ENCODE results near the gene SEPHS1.

Gene SEPHS1

DNA sequence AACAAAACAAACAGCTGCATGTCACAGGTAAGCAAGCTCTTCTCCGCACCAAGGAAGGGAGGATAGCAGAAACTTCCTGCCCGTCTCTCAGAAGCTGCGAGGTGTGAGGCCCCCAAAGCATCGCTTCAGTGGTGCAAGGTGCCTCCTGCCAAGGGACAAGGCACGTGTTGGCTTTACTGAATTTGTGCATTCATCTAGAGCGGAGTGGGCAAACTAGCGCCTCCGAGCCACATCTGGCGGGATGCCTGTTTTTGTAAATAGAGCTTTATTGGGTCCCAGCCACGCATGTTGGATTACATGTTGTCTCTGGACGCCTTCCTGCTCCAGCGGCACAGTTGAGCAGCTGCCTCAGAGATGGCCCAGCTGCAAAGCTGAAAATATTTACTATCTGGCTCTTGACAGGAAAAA is 75.9 kb downstream of the SEPHS1 start:
- Histone ChIP-seq H3K4me3 (ENCODE audit: low read depth, low read length) (no peak overlapping the region; the same call in 1 of the 2 replicates), H3K36me3 (no peaks in the 10 kb centered on the region), H3K27me3 (ENCODE audit: insufficient read depth, low read depth, severe bottlenecking) (no peaks in the 10 kb centered on the region), H3K9me3 (ENCODE audit: severe bottlenecking) (no peaks in the 10 kb centered on the region), H3K27ac (no peak overlapping the region)
- TF ChIP-seq, protein P1, sequence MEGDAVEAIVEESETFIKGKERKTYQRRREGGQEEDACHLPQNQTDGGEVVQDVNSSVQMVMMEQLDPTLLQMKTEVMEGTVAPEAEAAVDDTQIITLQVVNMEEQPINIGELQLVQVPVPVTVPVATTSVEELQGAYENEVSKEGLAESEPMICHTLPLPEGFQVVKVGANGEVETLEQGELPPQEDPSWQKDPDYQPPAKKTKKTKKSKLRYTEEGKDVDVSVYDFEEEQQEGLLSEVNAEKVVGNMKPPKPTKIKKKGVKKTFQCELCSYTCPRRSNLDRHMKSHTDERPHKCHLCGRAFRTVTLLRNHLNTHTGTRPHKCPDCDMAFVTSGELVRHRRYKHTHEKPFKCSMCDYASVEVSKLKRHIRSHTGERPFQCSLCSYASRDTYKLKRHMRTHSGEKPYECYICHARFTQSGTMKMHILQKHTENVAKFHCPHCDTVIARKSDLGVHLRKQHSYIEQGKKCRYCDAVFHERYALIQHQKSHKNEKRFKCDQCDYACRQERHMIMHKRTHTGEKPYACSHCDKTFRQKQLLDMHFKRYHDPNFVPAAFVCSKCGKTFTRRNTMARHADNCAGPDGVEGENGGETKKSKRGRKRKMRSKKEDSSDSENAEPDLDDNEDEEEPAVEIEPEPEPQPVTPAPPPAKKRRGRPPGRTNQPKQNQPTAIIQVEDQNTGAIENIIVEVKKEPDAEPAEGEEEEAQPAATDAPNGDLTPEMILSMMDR (IDR thresholded peaks at IDR 0.05; ENCODE audit: low read depth, low read length): no peak
- no peak for DNase-seq

- no peak overlapping the region for H3K27ac ChIP-seq
- H3K9me3 ChIP-seq (ENCODE audit: severe bottlenecking): no peaks in the 10 kb centered on the region
- H3K36me3 ChIP-seq: no peaks in the 10 kb centered on the region
- no peak overlapping the region; the same call in 1 of the 2 replicates for H3K4me3 ChIP-seq (ENCODE audit: low read depth, low read length)
- TF ChIP-seq, protein P1 (IDR thresholded peaks at IDR 0.05; ENCODE audit: low read depth, low read length): peak; percentile 62
- DNase-seq: peak; percentile 66
- no peaks in the 10 kb centered on the region for H3K27me3 ChIP-seq (ENCODE audit: insufficient read depth, low read depth, severe bottlenecking)
These were observed 76.4 kb downstream of the SEPHS1 start for GRCh38 chr10:13271552-13272163.

- Histone ChIP-seq H3K36me3 (no peaks in the 10 kb centered on the region), H3K9me3 (ENCODE audit: severe bottlenecking) (no peaks in the 10 kb centered on the region), H3K4me3 (ENCODE audit: low read depth, low read length) (no peak overlapping the region), H3K27me3 (ENCODE audit: insufficient read depth, low read depth, severe bottlenecking) (no peaks in the 10 kb centered on the region), H3K27ac (no peak overlapping the region)
- no peak for DNase-seq
- TF ChIP-seq, protein P1 (IDR thresholded peaks at IDR 0.05; ENCODE audit: low read depth, low read length): no peak
These were observed 77.1 kb downstream of the SEPHS1 start for GRCh38 chr10:13270877-13271551.

DNA sequence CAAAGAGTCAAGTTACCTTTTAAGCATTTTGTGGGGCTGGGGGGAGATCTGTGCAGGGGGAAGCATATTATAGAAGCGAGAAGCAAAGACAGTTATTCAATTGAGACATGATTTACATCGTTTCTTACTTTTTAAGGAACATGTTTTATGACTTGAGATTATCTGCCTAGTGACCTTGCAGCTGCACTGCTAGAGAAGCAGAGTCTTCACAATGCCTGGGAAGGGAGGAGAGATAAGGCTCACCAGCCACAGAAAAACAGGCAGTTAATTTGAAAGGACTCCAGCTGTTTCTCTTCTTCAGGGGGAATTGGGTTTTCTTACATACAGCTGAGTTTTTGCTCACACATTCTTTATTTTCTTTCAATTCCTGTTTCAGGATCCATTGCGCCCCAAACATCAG is 79.3 kb downstream of the SEPHS1 start:
- DNase-seq: no peak
- H3K9me3 ChIP-seq (ENCODE audit: severe bottlenecking): no peaks in the 10 kb centered on the region

GRCh38 chr10:13268310-13268709 is 79.8 kb downstream of the SEPHS1 start:
- no peak for DNase-seq
- H3K9me3 ChIP-seq (ENCODE audit: severe bottlenecking): no peaks in the 10 kb centered on the region
- TF ChIP-seq, protein P1 (IDR thresholded peaks at IDR 0.05; ENCODE audit: low read depth, low read length): no peak
- no peaks in the 10 kb centered on the region for H3K36me3 ChIP-seq
- no peak overlapping the region for H3K4me3 ChIP-seq (ENCODE audit: low read depth, low read length)
- no peak overlapping the region for H3K27ac ChIP-seq
- H3K27me3 ChIP-seq (ENCODE audit: insufficient read depth, low read depth, severe bottlenecking): no peaks in the 10 kb centered on the region

More for the DNA sequence above, 79.3 kb downstream of the SEPHS1 start:
- Histone ChIP-seq H3K27me3 (ENCODE audit: insufficient read depth, low read depth, severe bottlenecking) (no peaks in the 10 kb centered on the region), H3K27ac (no peak overlapping the region), H3K36me3 (no peaks in the 10 kb centered on the region), H3K4me3 (ENCODE audit: low read depth, low read length) (no peak overlapping the region)
- TF ChIP-seq, protein P1 (IDR thresholded peaks at IDR 0.05; ENCODE audit: low read depth, low read length): no peak
